GM12892 (cell line): ENCODE measurements around the gene LRRC36.

Source experiments
- POLR2A ChIP-seq: IDR thresholded peaks from 2 replicates; pipeline ENCODE4 v1.6.1; 2011; ENCODE audit warnings: low read depth, low read length, control low read depth
- TAF1 ChIP-seq: IDR thresholded peaks from 2 replicates; pipeline ENCODE4 v1.6.1; 2011; ENCODE audit warnings: low read depth, mild to moderate bottlenecking, control low read depth, low read length, borderline replicate concordance

GRCh38 chr16:67423611-67424260 is 97.1 kb downstream of the LRRC36 start:
- TF ChIP-seq POLR2A: no peak
- TF ChIP-seq TAF1: no peak
